LNCaP clone FGC (cell line): ENCODE measurements around the gene MAST4.
A peak's percentile ranks its signal among the peaks of the same experiment; 100 is the strongest.

Source experiments
- DNase-seq: peaks from one replicate; pipeline ENCODE4 v3.0.0-alpha.2; 2011; ENCODE audit warnings: low read depth
- H3K4me3 ChIP-seq: 2 replicates; pipeline ENCODE4 v1.5.1; 2011; ENCODE audit warnings: mild to moderate bottlenecking, low read depth, low read length, control low read depth
- CTCF ChIP-seq: IDR thresholded peaks from 2 replicates; pipeline ENCODE4 v1.5.1; 2012; ENCODE audit warnings: mild to moderate bottlenecking; ENCODE audit not compliant: control insufficient read depth, insufficient read depth; ENCODE audit errors: extremely low read depth

MAST4 gene

GRCh38 chr5:67085616-67086015 lies 489.4 kb downstream of the MAST4 start:
- no peak overlapping the region for H3K4me3 ChIP-seq
- DNase-seq: no peak
- TF ChIP-seq CTCF: no peak

GRCh38 chr5:67089200-67089725 lies 493.1 kb downstream of the MAST4 start:
- no peak for TF ChIP-seq CTCF
- no peak overlapping the region for H3K4me3 ChIP-seq
- no peak for DNase-seq

- DNase-seq: no peak
- H3K4me3 ChIP-seq: no peak overlapping the region
- no peak for TF ChIP-seq CTCF
Measured at GRCh38 chr5:67090040-67090439, 493.8 kb downstream of the MAST4 start.

GRCh38 chr5:67090593-67090992 lies 494.4 kb downstream of the MAST4 start:
- TF ChIP-seq CTCF: no peak
- no peak for DNase-seq

GRCh38 chr5:67092535-67092934 lies 496.3 kb downstream of the MAST4 start:
- no peak overlapping the region for H3K4me3 ChIP-seq
- TF ChIP-seq CTCF: no peak
- DNase-seq: peak; percentile 55

More at GRCh38 chr5:67090593-67090992, 494.4 kb downstream of the MAST4 start:
- no peak overlapping the region for H3K4me3 ChIP-seq

GRCh38 chr5:67093279-67093678 lies 497.1 kb downstream of the MAST4 start:
- no peak overlapping the region for H3K4me3 ChIP-seq
- TF ChIP-seq CTCF: no peak
- no peak for DNase-seq

- no peak overlapping the region for H3K4me3 ChIP-seq
- no peak for DNase-seq
- TF ChIP-seq CTCF: no peak
Measured at GRCh38 chr5:67094476-67095300, 498.5 kb downstream of the MAST4 start.
